H9 (cell line): Measurements from ENCODE around the gene TRAF5. TPM values are rescaled to one million over a fixed set of nuclear protein-coding genes. Genes with fewer than 3 reads are reported as not detected.

ENCODE experiments used
- DNase-seq: peaks from one replicate; pipeline ENCODE4 v3.0.0-alpha.2; 2017
- H2AFZ ChIP-seq: one replicate; pipeline ENCODE4 v1.6.1; 2013; ENCODE audit warnings: mild to moderate bottlenecking, low read length, control low read depth, moderate library complexity
- H2AK5ac ChIP-seq: 2 replicates; pipeline ENCODE4 v1.6.1; 2013; ENCODE audit warnings: low read length, control low read depth, mixed read lengths; ENCODE audit not compliant: insufficient read length
- H2BK120ac ChIP-seq: one replicate; pipeline ENCODE4 v1.6.1; 2013; ENCODE audit warnings: low read depth, mild to moderate bottlenecking, low read length, control low read depth, inconsistent platforms; ENCODE audit not compliant: poor library complexity, severe bottlenecking
- H2BK12ac ChIP-seq: 2 replicates; pipeline ENCODE4 v1.6.1; 2013; ENCODE audit warnings: low read length, control low read depth, mixed read lengths, low read depth; ENCODE audit not compliant: insufficient read length
- H2BK15ac ChIP-seq: 2 replicates; pipeline ENCODE4 v1.6.1; 2013; ENCODE audit warnings: low read depth, low read length, control low read depth
- H2BK20ac ChIP-seq: one replicate; pipeline ENCODE4 v1.6.1; 2013; ENCODE audit warnings: low read depth, mild to moderate bottlenecking, low read length, control low read depth, inconsistent platforms; ENCODE audit not compliant: poor library complexity, severe bottlenecking
- H2BK5ac ChIP-seq: 2 replicates; pipeline ENCODE4 v1.6.1; 2013; ENCODE audit warnings: low read length, control low read depth, mixed read lengths; ENCODE audit not compliant: insufficient read length
- H3K14ac ChIP-seq: 2 replicates; pipeline ENCODE4 v1.6.1; 2013; ENCODE audit warnings: low read length, control low read depth; ENCODE audit not compliant: insufficient read depth
- H3K18ac ChIP-seq: 2 replicates; pipeline ENCODE4 v1.6.1; 2013; ENCODE audit warnings: low read depth, mild to moderate bottlenecking, mixed read lengths, low read length, control low read depth; ENCODE audit not compliant: insufficient read length
- H3K23ac ChIP-seq: 2 replicates; pipeline ENCODE4 v1.6.1; 2013; ENCODE audit warnings: low read length, control low read depth, mixed read lengths, low read depth; ENCODE audit not compliant: insufficient read length
- H3K23me2 ChIP-seq: 2 replicates; pipeline ENCODE4 v1.6.1; 2013; ENCODE audit warnings: low read depth, mild to moderate bottlenecking, mixed read lengths, low read length, control low read depth; ENCODE audit not compliant: insufficient read length, poor library complexity, severe bottlenecking
- H3K27ac ChIP-seq: 2 replicates; pipeline ENCODE4 v1.5.1; 2013; ENCODE audit warnings: low read length, control low read depth, mixed read lengths, low read depth; ENCODE audit not compliant: insufficient read length
- H3K27me3 ChIP-seq: 2 replicates; pipeline ENCODE4 v1.6.1; 2013; ENCODE audit warnings: low read length, control low read depth, inconsistent platforms; ENCODE audit not compliant: insufficient read depth
- H3K4ac ChIP-seq: 2 replicates; pipeline ENCODE4 v1.6.1; 2013; ENCODE audit warnings: low read depth, mild to moderate bottlenecking, control low read depth, inconsistent platforms, low read length, moderate library complexity
- H3K4me1 ChIP-seq: 2 replicates; pipeline ENCODE4 v1.6.1; 2013; ENCODE audit warnings: low read length, control low read depth, inconsistent platforms; ENCODE audit not compliant: insufficient read depth
- H3K4me2 ChIP-seq: 2 replicates; pipeline ENCODE4 v1.6.1; 2013; ENCODE audit warnings: low read length, control low read depth, mixed read lengths; ENCODE audit not compliant: insufficient read length, insufficient read depth
- H3K56ac ChIP-seq: 2 replicates; pipeline ENCODE4 v1.6.1; 2013; ENCODE audit warnings: low read depth, mild to moderate bottlenecking, mixed read lengths, low read length, control low read depth; ENCODE audit not compliant: insufficient read length
- H3K79me1 ChIP-seq: 2 replicates; pipeline ENCODE4 v1.6.1; 2013; ENCODE audit warnings: low read depth, mild to moderate bottlenecking, moderate library complexity, low read length, control low read depth, inconsistent platforms; ENCODE audit not compliant: insufficient read depth, poor library complexity, severe bottlenecking
- H3K79me2 ChIP-seq: 2 replicates; pipeline ENCODE4 v1.6.1; 2013; ENCODE audit warnings: low read length, control low read depth, inconsistent platforms; ENCODE audit not compliant: insufficient read depth
- H3K9ac ChIP-seq: 2 replicates; pipeline ENCODE4 v1.6.1; 2013; ENCODE audit warnings: low read length, control low read depth, mixed read lengths; ENCODE audit not compliant: insufficient read length; ENCODE audit errors: extremely low read depth
- H3K9me3 ChIP-seq: one replicate; pipeline ENCODE4 v1.6.1; 2013; ENCODE audit warnings: low read depth, low read length, inconsistent platforms; ENCODE audit not compliant: control insufficient read depth
- H3T11ph ChIP-seq: one replicate; pipeline ENCODE4 v1.6.1; 2013; ENCODE audit warnings: mild to moderate bottlenecking, low read length, control low read depth, inconsistent platforms
- H4K20me1 ChIP-seq: one replicate; pipeline ENCODE4 v1.6.1; 2013; ENCODE audit not compliant: control insufficient read depth, insufficient read length, insufficient read depth
- H4K5ac ChIP-seq: 2 replicates; pipeline ENCODE4 v1.6.1; 2013; ENCODE audit warnings: low read depth, mild to moderate bottlenecking, mixed read lengths, low read length, control low read depth; ENCODE audit not compliant: insufficient read length
- H4K8ac ChIP-seq: replicated peaks from 2 replicates; pipeline ENCODE4 v1.6.1; 2013; ENCODE audit warnings: low read length, control low read depth, mixed read lengths, low read depth; ENCODE audit not compliant: insufficient read length
- H4K91ac ChIP-seq: 2 replicates; pipeline ENCODE4 v1.6.1; 2013; ENCODE audit warnings: low read depth, mild to moderate bottlenecking, moderate library complexity, mixed read lengths, low read length, control low read depth; ENCODE audit not compliant: insufficient read length
- H3K27ac Mint-ChIP-seq, 3 experiments: 2 replicates in 2 of 3; 3 replicates in 1 of 3; pipeline ENCODE4 v1.8.0; 2020 to 2021; ENCODE audit warnings: mixed read lengths in 3 of 3, mild to moderate bottlenecking in 1 of 3, moderate library complexity in 1 of 3
- H3K27me3 Mint-ChIP-seq: 2 replicates; pipeline ENCODE4 v1.8.0; 2021; ENCODE audit warnings: low read depth, mild to moderate bottlenecking, moderate library complexity, mixed read lengths
- H3K36me3 Mint-ChIP-seq, 3 experiments: 2 replicates in 2 of 3; 3 replicates in 1 of 3; pipeline ENCODE4 v1.8.0; 2020 to 2021; ENCODE audit warnings: low read depth in 3 of 3, mixed read lengths in 3 of 3; ENCODE audit not compliant: insufficient read depth in 1 of 3
- H3K4me1 Mint-ChIP-seq, 2 experiments: 2 replicates each; pipeline ENCODE4 v1.8.0; 2020; ENCODE audit warnings: mixed read lengths in 2 of 2
- H3K4me3 Mint-ChIP-seq, 2 experiments: 2 replicates in 1 of 2; 3 replicates in 1 of 2; pipeline ENCODE4 v1.8.0; 2020 to 2021; ENCODE audit warnings: mild to moderate bottlenecking in 2 of 2, mixed read lengths in 2 of 2, moderate library complexity in 1 of 2
- H3K9me3 Mint-ChIP-seq, 2 experiments: 2 replicates in 1 of 2; 3 replicates in 1 of 2; pipeline ENCODE4 v1.8.0; 2020; ENCODE audit warnings: mild to moderate bottlenecking in 2 of 2, mixed read lengths in 2 of 2, moderate library complexity in 1 of 2
- WGBS: extraction: QIAGEN DNeasy Blood & Tissue Kit; methylation state at CpG from one replicate; pipeline ENCODE4 v1.1.7; 2013; ENCODE audit warnings: missing lambda C conversion rate, low lambda C conversion rate, mixed read lengths; ENCODE audit not compliant: insufficient read length; ENCODE audit errors: extremely low coverage; 5-methylcytosine and 5-hydroxymethylcytosine counted together
- total RNA-seq: library from RNA; stranded (reverse); gene quantifications from 2 replicates; pipeline ENCODE4 v1.2.1, GENCODE V29; 2021
- TF ChIP-seq, protein P1 (sequence below): fragments of 200-600 bp; sonication (generic); conservative IDR thresholded peaks from 3 replicates; pipeline ENCODE4 v1.8.0; 2021; ENCODE audit warnings: antibody characterized with exemption, mild to moderate bottlenecking

The TRAF5 gene
- total RNA-seq, 1 experiment from 2014 or later: 19.1 TPM

DNA sequence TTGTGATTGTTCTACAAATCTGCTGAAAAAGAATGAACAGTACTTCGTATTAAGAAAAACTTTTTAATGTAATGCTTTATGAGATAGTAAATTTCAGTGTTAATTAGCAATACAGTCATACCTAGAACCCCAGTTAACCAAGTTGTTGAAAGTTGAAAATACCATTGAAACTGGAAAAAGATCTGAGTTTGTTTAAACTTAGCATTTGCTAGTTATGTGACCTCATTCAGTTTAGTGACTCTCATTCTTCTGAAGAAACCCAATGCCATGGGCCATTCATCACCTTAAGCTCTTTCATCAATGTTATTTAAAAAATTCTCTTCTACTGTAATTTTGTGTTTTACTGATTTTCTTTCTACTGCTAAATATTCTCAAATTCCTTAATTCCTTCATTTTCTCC, 47.3 kb upstream of the TRAF5 start:
- no peak for DNase-seq
- Histone ChIP-seq H3K18ac (no peak overlapping the region), H4K5ac (no peak overlapping the region), H3K4me2 (no peak overlapping the region), H3K23ac (no peak overlapping the region), H4K20me1 (no peaks in the 10 kb centered on the region), H4K8ac (no peak overlapping the region), H3T11ph (no peak overlapping the region), H3K9me3 (no peaks in the 10 kb centered on the region), H3K27me3 (no peaks in the 10 kb centered on the region), H3K14ac (no peak overlapping the region), H3K79me2 (no peaks in the 10 kb centered on the region), H3K56ac (no peak overlapping the region), H2BK12ac (no peak overlapping the region), H3K4me1 (no peaks in the 10 kb centered on the region), H2BK5ac (no peak overlapping the region), H3K4ac (no peak overlapping the region), H2BK120ac (no peak overlapping the region), H2AK5ac (no peak overlapping the region), H3K79me1 (no peaks in the 10 kb centered on the region), H2BK20ac (no peak overlapping the region), H4K91ac (no peak overlapping the region), H2BK15ac (no peak overlapping the region), H3K9ac (no peak overlapping the region), H3K27ac (no peak overlapping the region), H3K23me2 (no peaks in the 10 kb centered on the region), H2AFZ (no peak overlapping the region)
- Mint-ChIP-seq H3K4me1 (no peaks in the 10 kb centered on the region), H3K27me3 (no peaks in the 10 kb centered on the region), H3K36me3 (peaks cover 3 to 25% (median 22%) of the 10 kb centered on the region in 3 experiments; a peak in 5 of 7 replicates), H3K4me3 (no peak overlapping the region), H3K27ac (no peak overlapping the region), H3K9me3 (no peaks in the 10 kb centered on the region)
- TF ChIP-seq, protein P1, sequence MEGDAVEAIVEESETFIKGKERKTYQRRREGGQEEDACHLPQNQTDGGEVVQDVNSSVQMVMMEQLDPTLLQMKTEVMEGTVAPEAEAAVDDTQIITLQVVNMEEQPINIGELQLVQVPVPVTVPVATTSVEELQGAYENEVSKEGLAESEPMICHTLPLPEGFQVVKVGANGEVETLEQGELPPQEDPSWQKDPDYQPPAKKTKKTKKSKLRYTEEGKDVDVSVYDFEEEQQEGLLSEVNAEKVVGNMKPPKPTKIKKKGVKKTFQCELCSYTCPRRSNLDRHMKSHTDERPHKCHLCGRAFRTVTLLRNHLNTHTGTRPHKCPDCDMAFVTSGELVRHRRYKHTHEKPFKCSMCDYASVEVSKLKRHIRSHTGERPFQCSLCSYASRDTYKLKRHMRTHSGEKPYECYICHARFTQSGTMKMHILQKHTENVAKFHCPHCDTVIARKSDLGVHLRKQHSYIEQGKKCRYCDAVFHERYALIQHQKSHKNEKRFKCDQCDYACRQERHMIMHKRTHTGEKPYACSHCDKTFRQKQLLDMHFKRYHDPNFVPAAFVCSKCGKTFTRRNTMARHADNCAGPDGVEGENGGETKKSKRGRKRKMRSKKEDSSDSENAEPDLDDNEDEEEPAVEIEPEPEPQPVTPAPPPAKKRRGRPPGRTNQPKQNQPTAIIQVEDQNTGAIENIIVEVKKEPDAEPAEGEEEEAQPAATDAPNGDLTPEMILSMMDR: no peak
- WGBS: no CpG with 5 or more reads among the region's 1 CpG
